Calu3 (cell line): ENCODE results near the gene RABGAP1L. TPM values are rescaled to one million over a fixed set of nuclear protein-coding genes. Genes with fewer than 3 reads are reported as not detected.

Experiments
- BruUV-seq: library from RNA; stranded (reverse); fragments of 400-500 nt; replicated peaks from 2 replicates; lab custom pipeline; 2021; lab: Mats Ljungman, UMichigan
- CTCF ChIA-PET: fragments of 300-600 bp; sonication (Branson Sonifier 250); formaldehyde crosslinking; loops from one replicate; lab custom pipeline; 2022; ENCODE audit warnings: antibody characterized with exemption; lab: Charles Lee
- DNase-seq: peaks from one replicate; pipeline ENCODE4 v3.0.0; 2022
- H3K27ac Mint-ChIP-seq: one replicate; pipeline ENCODE4 v1.8.0; 2022; ENCODE audit warnings: mixed read lengths; ENCODE audit not compliant: unreplicated experiment
- H3K27me3 Mint-ChIP-seq: one replicate; pipeline ENCODE4 v1.8.0; 2022; ENCODE audit warnings: mixed read lengths; ENCODE audit not compliant: unreplicated experiment
- H3K36me3 Mint-ChIP-seq: one replicate; pipeline ENCODE4 v1.8.0; 2022; ENCODE audit warnings: mild to moderate bottlenecking, moderate library complexity, mixed read lengths; ENCODE audit not compliant: insufficient read depth, unreplicated experiment
- H3K4me1 Mint-ChIP-seq: one replicate; pipeline ENCODE4 v1.8.0; 2022; ENCODE audit warnings: mild to moderate bottlenecking, low read depth, mixed read lengths; ENCODE audit not compliant: unreplicated experiment
- H3K4me3 Mint-ChIP-seq: one replicate; pipeline ENCODE4 v1.8.0; 2022; ENCODE audit warnings: mild to moderate bottlenecking, low read depth, moderate library complexity, mixed read lengths; ENCODE audit not compliant: unreplicated experiment
- H3K9me3 Mint-ChIP-seq: one replicate; pipeline ENCODE4 v1.8.0; 2022; ENCODE audit warnings: low read depth, mixed read lengths; ENCODE audit not compliant: unreplicated experiment
- CTCF ChIP-seq: fragments of 200-600 bp; IDR thresholded peaks from one replicate; pipeline ENCODE4 v1.8.0; 2022; ENCODE audit warnings: antibody characterized with exemption; ENCODE audit not compliant: unreplicated experiment
- intact Hi-C: fragments of 100-400 bp; cut with micrococcal nuclease; formaldehyde crosslinking; loops from one replicate; pipeline ENCODE4 v1.10.0; 2022; ENCODE audit not compliant: unreplicated experiment
- total RNA-seq: library from RNA; stranded (reverse); gene quantifications from 2 replicates; pipeline ENCODE4 v1.2.3, GENCODE V29; 2022

RABGAP1L gene
- total RNA-seq, 1 experiment from 2014 or later, result 135 TPM

GRCh38 chr1:174825806-174826205 lies 666.5 kb downstream of the RABGAP1L start:
- CTCF ChIA-PET, result no interaction called here
- DNase-seq, result no peak
- no peak for TF ChIP-seq CTCF
- Mint-ChIP-seq H3K36me3 (no peaks in the 10 kb centered on the region), H3K27ac (no peak overlapping the region), H3K4me1 (no peaks in the 10 kb centered on the region), H3K4me3 (no peak overlapping the region), H3K27me3 (no peaks in the 10 kb centered on the region), H3K9me3 (no peaks in the 10 kb centered on the region)
- intact Hi-C loops, result no loop called here
- no TSS peak for BruUV-seq

DNA sequence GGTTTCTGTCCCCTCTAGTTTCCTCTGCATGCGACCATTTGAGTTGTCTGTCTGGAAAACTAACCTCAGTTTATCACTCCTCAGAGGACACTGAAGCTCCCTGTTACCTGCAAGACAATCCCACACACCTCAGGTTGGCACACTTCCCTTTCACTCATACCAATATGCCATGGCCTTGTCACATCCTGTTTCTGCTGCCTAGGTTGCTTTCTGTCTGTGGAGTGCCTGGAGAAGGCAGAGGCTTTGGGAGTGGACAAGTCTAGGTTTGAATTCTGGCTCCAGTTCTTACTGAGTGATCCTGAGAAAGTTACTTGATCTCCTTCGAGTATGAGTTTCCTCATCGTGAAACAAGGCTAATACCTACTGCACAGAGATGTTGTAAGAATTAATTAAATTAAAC lies 668.9 kb downstream of the RABGAP1L start:
- H3K27ac Mint-ChIP-seq, result no peak overlapping the region
- H3K9me3 Mint-ChIP-seq, result no peaks in the 10 kb centered on the region
- BruUV-seq, result no TSS peak
- no peak for TF ChIP-seq CTCF
- no peaks in the 10 kb centered on the region for H3K4me1 Mint-ChIP-seq
- H3K4me3 Mint-ChIP-seq, result no peak overlapping the region
- H3K36me3 Mint-ChIP-seq, result no peaks in the 10 kb centered on the region
- intact Hi-C loops, result no loop called here
- CTCF ChIA-PET, result no interaction called here
- DNase-seq, result no peak
- no peaks in the 10 kb centered on the region for H3K27me3 Mint-ChIP-seq

DNA sequence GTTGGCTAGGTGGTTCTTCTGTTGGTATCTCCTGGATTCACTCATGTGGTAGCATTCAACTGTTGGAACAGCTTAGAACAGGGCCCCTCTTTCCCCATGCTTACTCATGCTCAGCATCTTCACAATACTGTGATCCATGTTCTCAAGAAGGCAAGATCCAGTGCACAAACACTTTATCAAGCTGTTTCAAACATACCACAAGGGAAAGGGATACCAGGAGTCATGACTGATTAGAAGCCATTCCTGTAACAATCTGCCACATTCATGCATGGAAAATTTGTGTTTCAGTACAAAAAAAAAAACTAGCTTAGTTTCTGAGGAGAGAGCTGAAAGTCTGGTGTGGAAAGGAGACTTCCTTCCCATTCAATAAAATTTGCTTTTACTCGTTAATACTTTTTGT lies 670.7 kb downstream of the RABGAP1L start:
- TF ChIP-seq CTCF, result no peak
- Mint-ChIP-seq H3K9me3 (no peaks in the 10 kb centered on the region), H3K36me3 (no peaks in the 10 kb centered on the region), H3K4me1 (no peaks in the 10 kb centered on the region), H3K27me3 (no peaks in the 10 kb centered on the region), H3K4me3 (no peak overlapping the region), H3K27ac (no peak overlapping the region)
- BruUV-seq, result no TSS peak
- no peak for DNase-seq
- CTCF ChIA-PET, result no interaction called here
- intact Hi-C loops, result no loop called here

DNA sequence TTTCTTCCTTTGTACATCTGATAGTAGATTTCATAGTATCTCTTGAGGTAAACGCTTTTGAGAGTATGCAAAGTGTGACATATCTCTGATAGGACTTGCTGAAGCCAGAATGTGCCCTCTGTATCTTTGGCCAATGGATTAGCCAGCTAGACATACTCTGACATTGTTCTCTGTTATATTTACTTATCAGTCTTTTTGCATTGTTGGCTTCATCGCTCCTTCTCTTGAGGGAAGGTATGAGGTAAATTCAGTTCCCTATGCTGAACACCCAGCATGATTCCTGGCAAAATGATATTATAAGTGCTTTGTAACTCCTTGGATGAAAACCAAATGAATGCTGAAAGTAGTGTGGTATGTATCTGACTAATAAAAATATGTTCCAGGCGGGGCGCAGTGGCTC lies 677.2 kb downstream of the RABGAP1L start:
- no peak overlapping the region for H3K4me3 Mint-ChIP-seq
- no peak overlapping the region for H3K27ac Mint-ChIP-seq
- no peaks in the 10 kb centered on the region for H3K36me3 Mint-ChIP-seq
- TF ChIP-seq CTCF, result no peak
- no peak for DNase-seq
- no peaks in the 10 kb centered on the region for H3K9me3 Mint-ChIP-seq
- intact Hi-C loops, result no loop called here
- no peaks in the 10 kb centered on the region for H3K27me3 Mint-ChIP-seq
- BruUV-seq, result no TSS peak
- CTCF ChIA-PET, result interaction anchor here (0.7 kb wide), 1 partner anchor 863 kb away, joined by 3 read pairs; no protein-coding TSS in a partner anchor
- H3K4me1 Mint-ChIP-seq, result no peaks in the 10 kb centered on the region
